Kidney (tissue), 14 donors: Measurements from ENCODE around the gene RAB36. TPM values are rescaled to one million over a fixed set of nuclear protein-coding genes. Genes with fewer than 3 reads are reported as not detected.

ENCODE experiments used
- DNase-seq, 5 donors: peaks; one replicate each; pipeline ENCODE4 v3.0.0-alpha.2; 2013 to 2020
- FAIRE-seq: peaks from 2 replicates; lab custom pipeline; 2012; peaks lifted over from hg19 to GRCh38; lab: Jason Lieb, UNC
- H3K27ac ChIP-seq, 2 donors: one replicate each; pipeline ENCODE4 v1.7.0; 2013; ENCODE audit warnings: low read depth in 2 of 2, low read length in 2 of 2, inconsistent platforms in 1 of 2
- H3K27me3 ChIP-seq: one replicate; pipeline ENCODE4 v1.7.1; 2013; ENCODE audit warnings: low read length, inconsistent platforms; ENCODE audit not compliant: control insufficient read depth, insufficient read depth
- H3K36me3 ChIP-seq, 3 donors: one replicate each; pipeline versions ENCODE4 v1.7.0 to v1.7.1; 2013; ENCODE audit warnings: low read length in 3 of 3, control low read depth in 1 of 3, inconsistent platforms in 1 of 3; ENCODE audit not compliant: insufficient read depth in 3 of 3, control insufficient read depth in 2 of 3
- H3K4me1 ChIP-seq, 3 donors: one replicate each; pipeline versions ENCODE4 v1.7.0 to v1.7.1; 2013; ENCODE audit warnings: low read length in 3 of 3, inconsistent platforms in 1 of 3, low read depth in 1 of 3; ENCODE audit not compliant: control insufficient read depth in 2 of 3, insufficient read depth in 2 of 3
- H3K4me3 ChIP-seq, 3 donors: one replicate each; pipeline versions ENCODE4 v1.7.0 to v1.8.1; 2013; ENCODE audit warnings: low read length in 3 of 3, control low read depth in 1 of 3, inconsistent platforms in 1 of 3
- H3K9ac ChIP-seq, 3 donors: one replicate each; pipeline versions ENCODE4 v1.7.0 to v1.7.1; 2013; ENCODE audit warnings: low read length in 3 of 3, control low read depth in 1 of 3, inconsistent platforms in 1 of 3
- H3K9me3 ChIP-seq, 3 donors: one replicate each; pipeline versions ENCODE4 v1.7.0 to v1.7.1; 2013; ENCODE audit warnings: low read length in 3 of 3, control low read depth in 1 of 3, inconsistent platforms in 1 of 3; ENCODE audit not compliant: control insufficient read depth in 2 of 3, insufficient read depth in 1 of 3
- intact Hi-C: fragments of 100-400 bp; cut with DNase I; formaldehyde crosslinking; loops from one replicate; pipeline ENCODE4 v1.11.1; 2022
- polyA plus RNA-seq: library from polyadenylated mRNA; stranded (reverse); fragments of 350-450 nt; fragmentation: Illumina TruSeq; extraction: RNeasy Lipid Tissue Mini Kit (QIAGEN cat#74804); gene quantifications from one replicate; pipeline ENCODE4 v1.2.3, GENCODE V29; 2014; ENCODE audit warnings: low read depth, low replicate concordance; ENCODE audit not compliant: insufficient read depth
- total RNA-seq: library from RNA; stranded (reverse); fragmentation: NEBNext Ultra II Directional; extraction: Animal tissue kit (Norgen Biotek cat#: 25700); gene quantifications from one replicate; pipeline ENCODE4 v1.2.1, GENCODE V29; 2021
- TF ChIP-seq, protein P1 (sequence below): IDR thresholded peaks from 3 replicates; pipeline ENCODE4 v1.5.1; 2012; ENCODE audit warnings: mild to moderate bottlenecking, moderate library complexity, borderline replicate concordance; ENCODE audit not compliant: insufficient read depth; ENCODE audit errors: extremely low read depth
- donor health status: control.
- donor health status: control.
- donor health status: control.
- donor health status: control.
- donor health status: control.
- donor health status: DM: yes; HTN: yes; CAD: no.
- donor health status: Normal renal cell carcinoma (clear cell type).

RAB36 gene
- total and polyA plus RNA-seq, 2 donors from 2014 or later: 9.7 to 30.5 TPM

DNA sequence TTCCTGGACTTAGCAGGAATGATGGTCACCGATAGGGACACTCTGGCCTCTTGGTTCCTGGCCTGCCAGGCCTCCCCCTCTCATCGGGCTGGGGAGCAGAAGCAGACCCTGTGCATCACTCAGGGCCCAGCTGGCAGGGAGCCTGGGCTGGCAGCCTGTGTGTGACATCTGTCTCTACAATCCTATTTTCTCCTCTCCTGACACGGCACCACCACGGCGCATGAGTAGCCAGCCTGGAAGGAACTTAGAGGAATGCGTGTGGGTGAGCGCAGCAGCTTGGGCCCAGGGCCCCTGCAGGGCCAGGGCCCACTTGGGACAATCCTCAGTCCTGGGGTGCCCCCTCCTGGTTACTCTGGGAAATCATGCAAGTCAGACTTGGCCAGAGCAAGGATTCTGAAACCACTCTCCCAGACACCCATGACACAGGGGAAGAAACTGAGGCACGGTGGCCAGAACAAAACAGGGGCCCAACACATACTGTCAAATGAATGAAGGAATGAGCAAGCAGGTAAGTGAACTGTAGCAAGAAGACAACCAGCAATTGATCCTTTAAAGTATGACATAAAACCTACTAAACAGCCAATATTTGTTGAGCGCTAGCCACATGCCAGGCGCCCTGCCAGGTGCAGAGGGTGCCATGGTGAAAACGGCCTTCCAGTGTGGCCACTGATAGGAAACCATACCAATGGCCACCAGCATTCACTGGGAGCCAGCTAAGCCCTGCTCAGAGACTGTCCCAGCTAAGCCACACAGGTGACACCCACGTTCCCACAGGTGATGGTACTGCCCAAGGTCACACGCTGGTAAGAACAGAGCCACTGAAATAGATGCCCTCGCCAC lies 16.8 kb upstream of the RAB36 start:
- Histone ChIP-seq H3K27me3 (no peaks in the 10 kb centered on the region), H3K27ac (no peak overlapping the region), H3K9ac (no peak overlapping the region), H3K9me3 (no peaks in the 10 kb centered on the region), H3K36me3 (no peaks in the 10 kb centered on the region), H3K4me3 (no peak overlapping the region), H3K4me1 (peaks cover 0 to 4% (median 0%) of the 10 kb centered on the region in 3 donors)
- peak in 4 of 5 donors; percentile 81 to 88 (median 86) for DNase-seq
- TF ChIP-seq, protein P1, sequence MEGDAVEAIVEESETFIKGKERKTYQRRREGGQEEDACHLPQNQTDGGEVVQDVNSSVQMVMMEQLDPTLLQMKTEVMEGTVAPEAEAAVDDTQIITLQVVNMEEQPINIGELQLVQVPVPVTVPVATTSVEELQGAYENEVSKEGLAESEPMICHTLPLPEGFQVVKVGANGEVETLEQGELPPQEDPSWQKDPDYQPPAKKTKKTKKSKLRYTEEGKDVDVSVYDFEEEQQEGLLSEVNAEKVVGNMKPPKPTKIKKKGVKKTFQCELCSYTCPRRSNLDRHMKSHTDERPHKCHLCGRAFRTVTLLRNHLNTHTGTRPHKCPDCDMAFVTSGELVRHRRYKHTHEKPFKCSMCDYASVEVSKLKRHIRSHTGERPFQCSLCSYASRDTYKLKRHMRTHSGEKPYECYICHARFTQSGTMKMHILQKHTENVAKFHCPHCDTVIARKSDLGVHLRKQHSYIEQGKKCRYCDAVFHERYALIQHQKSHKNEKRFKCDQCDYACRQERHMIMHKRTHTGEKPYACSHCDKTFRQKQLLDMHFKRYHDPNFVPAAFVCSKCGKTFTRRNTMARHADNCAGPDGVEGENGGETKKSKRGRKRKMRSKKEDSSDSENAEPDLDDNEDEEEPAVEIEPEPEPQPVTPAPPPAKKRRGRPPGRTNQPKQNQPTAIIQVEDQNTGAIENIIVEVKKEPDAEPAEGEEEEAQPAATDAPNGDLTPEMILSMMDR: peak; percentile 82
- intact Hi-C loops: loop anchor here (10.0 kb wide), 1 partner anchor 164 kb away; no protein-coding TSS in a partner anchor
- no peak for FAIRE-seq

DNA sequence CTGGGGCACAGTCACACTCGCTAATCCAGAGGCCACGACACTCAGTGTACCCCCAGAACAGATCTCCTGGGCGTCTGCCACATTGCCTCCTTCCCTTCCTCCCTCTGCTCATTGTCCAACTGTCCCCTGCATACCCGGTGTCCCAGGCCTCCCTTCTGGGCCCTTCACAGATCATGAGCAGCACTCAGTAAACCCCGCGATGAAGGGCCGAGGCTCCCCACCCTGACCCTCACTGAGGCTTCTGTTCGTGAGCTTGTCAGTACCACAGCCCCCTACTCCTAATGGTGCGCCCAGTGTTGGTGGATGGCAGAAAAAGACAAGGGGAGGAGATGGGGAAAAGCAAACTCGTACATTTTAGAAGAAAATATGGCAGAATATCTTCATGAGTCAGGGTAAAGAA lies 16.1 kb upstream of the RAB36 start:
- FAIRE-seq (no peak), DNase-seq (no peak)
- TF ChIP-seq, protein P1: no peak
- peaks cover 0 to 4% (median 0%) of the 10 kb centered on the region in 3 donors for H3K4me1 ChIP-seq
- H3K9ac ChIP-seq: no peak overlapping the region
- no peaks in the 10 kb centered on the region for H3K27me3 ChIP-seq
- intact Hi-C loops: loop anchor here (10.0 kb wide), 1 partner anchor 164 kb away; no protein-coding TSS in a partner anchor
- H3K9me3 ChIP-seq: no peaks in the 10 kb centered on the region
- no peak overlapping the region for H3K27ac ChIP-seq
- H3K36me3 ChIP-seq: no peaks in the 10 kb centered on the region
- no peak overlapping the region for H3K4me3 ChIP-seq

DNA sequence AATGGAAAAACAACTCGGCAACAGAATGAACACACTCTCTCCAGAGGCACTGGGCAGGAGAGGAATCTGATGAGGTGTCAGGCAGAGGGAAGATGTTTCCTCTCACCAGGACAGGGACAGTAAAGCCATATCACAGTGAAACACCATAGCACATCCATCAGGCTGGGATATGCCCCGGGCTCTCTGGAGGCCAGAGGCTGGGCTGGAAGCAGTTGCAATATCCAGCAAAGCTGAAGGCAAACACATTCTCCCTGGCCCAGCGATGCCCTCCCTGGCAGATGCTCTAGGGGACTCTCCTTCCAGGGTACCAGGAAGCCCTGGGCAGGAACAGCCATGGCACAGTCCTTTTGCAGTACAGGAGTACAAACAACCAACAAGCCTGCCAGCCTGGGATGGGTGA lies 14.6 kb upstream of the RAB36 start:
- no peaks in the 10 kb centered on the region for H3K9me3 ChIP-seq
- no peaks in the 10 kb centered on the region for H3K27me3 ChIP-seq
- H3K9ac ChIP-seq: no peak overlapping the region
- H3K4me3 ChIP-seq: no peak overlapping the region
- FAIRE-seq (no peak), DNase-seq (peak in 1 of 5 donors; percentile 42)
- no peaks in the 10 kb centered on the region for H3K36me3 ChIP-seq
- TF ChIP-seq, protein P1: no peak
- peaks cover 0 to 4% (median 0%) of the 10 kb centered on the region in 3 donors for H3K4me1 ChIP-seq
- H3K27ac ChIP-seq: no peak overlapping the region
- intact Hi-C loops: no loop called here
